Left lobe of liver (tissue), 2 donors: ENCODE measurements around the gene PIK3R1. TPM values are rescaled to one million over a fixed set of nuclear protein-coding genes. Genes with fewer than 3 reads are reported as not detected.

Experiments used
- ATAC-seq: fragments of 200-7000 bp; cut with Tn5 transposase; one replicate; pipeline ENCODE4 v1.9.1; 2020; ENCODE audit warnings: mild to moderate bottlenecking, moderate library complexity
- DNase-seq: peaks from one replicate; pipeline ENCODE4 v3.0.0-alpha.2; 2020; ENCODE audit warnings: low spot score
- total RNA-seq: library from RNA; stranded (reverse); gene quantifications from one replicate; pipeline ENCODE4 v1.2.1, GENCODE V29; 2021
- donor health status: DM: no; HTN: no; CAD: no; lungs with moderate emphysema.
- donor health status: DM: no; HTN: yes; CAD: no.

PIK3R1 gene
- total RNA-seq, 1 donor from 2014 or later, result 149 TPM

- ATAC-seq, result no peak
- DNase-seq, result no peak
These were observed 129.6 kb downstream of the PIK3R1 start for GRCh38 chr5:68345171-68345570.

- ATAC-seq (no peak), DNase-seq (no peak)
These were observed 130.0 kb downstream of the PIK3R1 start for GRCh38 chr5:68345582-68345981.

DNA sequence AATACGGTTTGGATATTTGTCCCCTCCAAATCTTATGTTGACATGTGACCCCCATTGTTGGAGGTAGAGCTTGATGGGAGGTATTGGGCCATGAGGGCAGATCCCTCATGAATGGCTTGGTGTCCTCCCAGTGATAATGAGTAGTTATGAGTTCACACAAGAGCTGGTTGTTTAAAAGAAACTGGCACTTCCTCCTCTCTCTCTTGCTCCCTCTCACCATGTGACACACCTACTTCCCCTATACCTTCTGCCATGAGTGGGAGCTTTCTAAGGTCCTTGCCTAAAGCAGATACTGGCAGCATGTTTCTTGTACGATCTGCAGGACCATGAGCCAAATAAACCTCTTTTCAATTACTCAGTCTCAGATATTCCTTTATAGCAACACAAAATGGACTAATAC, 132.0 kb downstream of the PIK3R1 start:
- DNase-seq (no peak), ATAC-seq (no peak)

- DNase-seq (no peak), ATAC-seq (no peak)
These were observed 133.1 kb downstream of the PIK3R1 start for GRCh38 chr5:68348447-68349222.

DNA sequence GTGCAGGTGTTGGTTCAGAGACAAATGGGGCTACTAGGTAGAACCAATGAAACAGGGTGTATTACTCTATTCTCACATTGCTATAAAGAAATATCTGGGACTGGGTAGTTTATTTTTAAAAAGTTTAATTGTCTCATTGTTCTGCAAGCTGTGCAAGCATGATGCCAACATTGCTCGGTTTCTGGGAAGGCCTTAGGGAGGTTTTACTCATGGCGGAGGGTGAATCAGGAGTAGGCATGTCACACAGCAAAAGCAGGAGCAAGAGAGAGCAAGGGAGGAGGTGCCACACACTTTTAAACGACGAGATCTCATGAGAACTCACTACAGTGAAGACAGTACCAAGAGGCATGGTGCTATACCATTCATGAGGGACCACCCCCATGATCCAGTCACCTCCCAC, 134.6 kb downstream of the PIK3R1 start:
- DNase-seq (no peak), ATAC-seq (no peak)
